HG03469 (cell line): ENCODE results near the gene RBM17.
A peak's percentile ranks its signal among the peaks of the same experiment; 100 is the strongest.
"Not testable (repeated sequence)": the region's sequence is repeated elsewhere in the genome, so short reads cannot be mapped to it uniquely, and the experiment has no call there.

ENCODE experiments used
- ATAC-seq: cut with Tn5 transposase; IDR thresholded peaks from one replicate; pipeline ENCODE4 v1.9.1; 2021; ENCODE audit warnings: mild to moderate bottlenecking, moderate library complexity, moderate number of reproducible peaks; ENCODE audit not compliant: unreplicated experiment

Gene RBM17

DNA sequence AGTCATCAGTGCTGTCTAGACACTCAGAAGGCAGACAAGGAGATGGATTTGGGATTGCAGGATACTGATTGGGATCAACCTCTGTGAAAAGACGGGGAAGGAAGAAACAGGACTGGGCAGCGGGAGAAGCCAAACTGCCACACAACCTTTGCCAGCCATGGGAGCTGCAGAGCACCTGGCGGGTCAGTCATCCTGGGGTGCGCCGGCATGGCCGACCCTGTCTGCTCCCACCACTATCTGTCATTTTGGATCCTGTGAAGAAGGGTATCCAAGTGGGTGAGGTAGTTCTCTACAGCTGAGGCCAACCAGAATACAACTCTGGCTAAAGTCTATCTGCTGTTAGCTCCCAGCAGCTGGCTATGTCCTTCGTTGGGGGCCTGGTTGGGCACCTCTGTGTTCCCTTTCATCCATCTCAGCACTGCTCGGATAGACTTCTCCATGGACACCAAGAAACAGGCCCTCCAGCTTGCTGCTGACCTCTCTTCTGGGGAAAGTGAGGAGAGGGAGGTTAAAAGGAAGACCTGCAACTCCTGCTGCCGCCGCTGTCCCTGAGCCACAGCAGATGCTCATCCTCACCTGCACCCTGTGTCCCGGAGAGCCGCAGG, 11.7 kb upstream of the RBM17 start:
- no peak for ATAC-seq

GRCh38 chr10:6079044-6079443, 9.8 kb upstream of the RBM17 start:
- no peak for ATAC-seq

- no peak for ATAC-seq
Observed at GRCh38 chr10:6080417-6080973, 8.3 kb upstream of the RBM17 start.

DNA sequence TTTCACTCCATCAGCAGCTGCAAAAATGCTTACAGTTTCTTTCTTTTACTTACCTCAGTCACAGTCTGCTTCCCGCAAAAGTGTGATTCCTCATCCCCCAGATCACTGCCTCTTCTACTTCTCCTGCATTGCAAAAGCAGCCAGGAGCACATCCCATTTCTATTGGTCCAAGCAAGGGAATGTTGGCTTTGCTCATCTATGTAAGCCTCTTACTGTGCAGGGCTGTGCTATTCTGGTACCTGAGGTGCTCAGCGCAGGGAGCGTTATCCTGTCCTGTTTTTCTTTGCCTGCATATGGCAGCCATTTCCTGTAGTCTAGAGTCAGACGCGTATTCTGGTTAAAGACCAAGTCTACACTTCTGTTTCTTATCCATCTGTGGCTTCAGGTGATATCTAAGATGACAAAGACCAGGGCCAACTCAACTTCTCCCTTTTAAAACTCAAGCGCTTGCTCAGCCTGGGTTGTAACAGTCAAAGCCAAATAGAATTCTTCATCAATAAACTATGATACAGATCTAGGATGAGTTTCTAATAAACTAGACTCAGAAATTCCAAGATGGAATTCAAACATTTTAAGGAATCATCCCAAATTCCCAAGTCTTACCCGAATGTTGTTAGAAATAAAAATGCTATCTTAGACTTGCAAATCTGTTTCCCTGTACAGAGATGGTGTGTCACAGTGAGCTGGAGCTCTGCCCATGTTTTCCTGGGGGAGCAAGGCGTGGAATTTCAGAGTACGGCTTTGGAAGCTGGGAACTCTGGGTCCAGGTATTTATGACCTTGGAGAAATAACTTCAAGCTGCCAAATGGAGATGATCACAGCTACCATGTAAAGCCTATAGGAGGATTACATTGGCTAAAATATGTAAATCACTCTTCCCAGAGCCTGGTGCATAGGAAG, 6.1 kb upstream of the RBM17 start:
- no peak for ATAC-seq

- no peak for ATAC-seq
Observed at GRCh38 chr10:6083523-6084475, 5.0 kb upstream of the RBM17 start.

- peak; percentile 38 for ATAC-seq
Observed at GRCh38 chr10:6086375-6087233, 2.2 kb upstream of the RBM17 start.

DNA sequence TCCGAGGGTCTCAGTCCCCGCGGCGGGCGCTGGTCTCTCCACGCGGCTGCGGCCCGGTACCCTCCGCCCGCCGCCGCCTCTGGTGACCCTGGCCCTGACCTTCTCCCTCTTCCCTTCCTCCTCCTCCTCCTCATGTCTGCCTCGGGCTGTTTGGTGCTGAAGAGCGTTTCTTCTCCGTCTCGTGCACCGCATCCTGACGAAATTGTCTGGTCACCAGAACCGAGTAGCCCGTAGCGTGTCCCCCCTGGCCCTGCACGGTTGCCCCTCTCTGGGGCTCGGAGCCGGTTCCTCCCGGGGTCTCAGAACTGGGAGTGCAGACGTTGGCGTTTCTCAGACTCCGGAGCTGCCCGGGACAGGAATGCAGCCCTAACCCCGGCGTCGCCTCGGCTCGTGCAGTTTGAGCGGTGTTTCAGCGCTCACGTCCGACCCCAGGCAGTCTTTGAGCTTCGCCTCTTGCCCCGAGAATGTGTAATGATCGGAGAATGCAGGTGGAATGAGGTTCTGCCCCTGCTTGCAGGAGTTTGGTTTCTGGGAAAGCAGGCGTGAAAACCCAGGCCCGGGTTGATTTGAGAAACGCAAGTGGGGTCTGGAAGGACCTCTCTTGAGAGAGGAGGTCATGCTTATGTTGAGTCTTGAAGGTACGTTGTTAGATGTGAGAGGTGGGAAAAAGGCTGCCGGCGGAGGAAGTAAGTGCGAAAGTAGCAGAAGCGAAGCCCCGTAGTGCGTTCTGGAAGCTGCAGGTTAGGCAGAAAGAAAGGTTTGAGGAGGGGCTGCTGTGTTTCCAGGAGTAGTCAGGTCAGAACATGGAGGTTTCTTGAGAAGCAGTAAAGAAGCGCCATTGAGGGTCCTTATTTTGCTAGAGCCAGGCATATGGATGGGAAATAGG, 743 bp downstream of the RBM17 start:
- no peak for ATAC-seq

GRCh38 chr10:6091630-6092029, 2.8 kb downstream of the RBM17 start:
- ATAC-seq: no peak

GRCh38 chr10:6092731-6093130, 3.9 kb downstream of the RBM17 start:
- ATAC-seq: no peak

DNA sequence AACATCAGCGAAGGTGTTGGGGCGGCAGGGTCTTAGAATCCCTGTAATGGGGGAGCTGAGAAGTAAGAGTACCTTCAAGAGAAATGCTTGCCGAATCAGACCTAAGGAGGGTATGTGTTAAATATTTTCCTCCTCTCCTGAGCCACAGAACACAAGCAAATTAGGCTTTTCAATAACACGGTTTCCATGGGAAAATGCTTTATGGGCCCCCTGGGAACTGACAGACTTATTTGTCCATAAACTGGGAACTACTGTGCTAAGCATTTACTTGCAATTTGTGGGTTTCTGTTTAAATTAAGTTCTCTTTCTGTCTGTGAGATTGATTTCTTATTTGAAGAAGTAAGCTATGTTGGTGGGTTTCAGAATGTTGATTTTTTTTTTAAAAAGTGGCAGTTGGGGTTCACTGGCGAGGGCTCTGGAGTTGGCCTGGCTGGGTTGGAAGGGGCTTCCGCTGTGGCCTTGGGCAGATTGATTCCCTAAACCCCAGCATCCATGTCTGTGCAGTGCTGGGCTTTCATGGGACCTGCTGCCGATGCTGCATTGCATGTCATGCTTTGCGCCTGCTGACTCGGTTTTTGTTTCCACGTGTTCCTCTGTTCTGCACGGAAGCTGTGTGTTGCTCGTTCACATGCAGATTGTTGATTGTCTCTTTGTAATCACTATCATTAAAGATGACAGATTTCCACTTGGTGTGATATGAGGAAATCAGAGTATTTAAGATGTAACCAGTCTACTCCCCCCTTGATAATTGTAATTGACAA, 7.2 kb downstream of the RBM17 start:
- no peak for ATAC-seq

GRCh38 chr10:6097063-6097462, 8.2 kb downstream of the RBM17 start:
- ATAC-seq: no peak

GRCh38 chr10:6098156-6098555, 9.3 kb downstream of the RBM17 start:
- no peak for ATAC-seq

DNA sequence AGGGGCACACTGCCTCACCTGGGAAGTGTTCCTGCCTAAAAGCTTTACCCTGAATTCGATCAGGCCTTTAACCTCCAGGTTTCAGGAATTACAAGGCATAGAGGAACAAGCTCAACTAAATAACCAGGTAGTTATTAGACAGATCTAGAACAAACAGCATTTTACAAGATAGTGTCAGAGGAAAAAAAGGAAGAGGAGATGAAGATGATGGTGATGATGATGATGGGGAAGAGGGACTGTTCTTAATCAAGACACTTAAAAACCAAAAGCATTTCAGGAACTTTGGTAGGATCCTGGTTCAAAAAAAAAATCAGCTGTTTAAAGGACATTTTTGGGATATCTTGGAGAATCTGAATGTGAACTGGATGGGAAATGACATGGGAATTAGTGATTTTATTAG, 11.5 kb downstream of the RBM17 start:
- ATAC-seq: no peak

DNA sequence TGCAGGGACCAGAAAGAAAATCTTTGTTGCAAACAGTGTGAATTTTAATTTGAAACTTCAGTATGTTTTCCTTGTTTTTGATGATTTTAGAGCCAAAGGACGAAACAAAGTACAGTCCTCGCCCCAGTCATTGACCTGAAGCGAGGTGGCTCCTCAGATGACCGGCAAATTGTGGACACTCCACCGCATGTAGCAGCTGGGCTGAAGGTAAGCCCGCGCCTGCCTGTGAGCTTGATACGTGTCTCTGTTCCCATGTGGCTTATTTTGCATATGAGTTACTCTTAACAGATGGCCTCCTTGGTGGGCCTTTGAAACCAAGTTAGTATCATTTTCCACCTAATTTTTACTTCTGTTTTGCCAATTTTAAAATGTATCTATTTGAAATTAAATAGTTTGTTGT, 12.3 kb downstream of the RBM17 start:
- no peak for ATAC-seq

DNA sequence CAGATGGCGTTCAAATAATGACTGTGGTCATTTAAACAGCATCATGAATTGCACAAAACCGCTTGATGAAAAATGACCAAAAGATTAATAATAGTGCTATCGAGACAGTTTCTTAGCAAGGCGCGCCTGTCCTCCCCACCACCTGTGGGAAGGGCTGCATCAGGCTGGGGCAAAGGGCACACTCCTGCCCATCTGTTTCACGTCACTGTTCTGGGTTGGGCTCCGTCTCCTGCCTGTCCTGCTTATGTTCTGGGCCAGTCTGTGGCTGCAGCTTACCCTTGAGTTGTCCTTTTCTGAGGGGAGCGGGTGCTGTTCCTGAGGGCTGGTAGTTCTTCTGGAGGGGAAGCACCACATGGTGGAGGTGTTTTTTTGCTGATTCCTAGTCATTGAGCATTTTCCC, 13.3 kb downstream of the RBM17 start:
- no peak for ATAC-seq

- no peak for ATAC-seq
Observed at GRCh38 chr10:6103591-6103990, 14.8 kb downstream of the RBM17 start.

DNA sequence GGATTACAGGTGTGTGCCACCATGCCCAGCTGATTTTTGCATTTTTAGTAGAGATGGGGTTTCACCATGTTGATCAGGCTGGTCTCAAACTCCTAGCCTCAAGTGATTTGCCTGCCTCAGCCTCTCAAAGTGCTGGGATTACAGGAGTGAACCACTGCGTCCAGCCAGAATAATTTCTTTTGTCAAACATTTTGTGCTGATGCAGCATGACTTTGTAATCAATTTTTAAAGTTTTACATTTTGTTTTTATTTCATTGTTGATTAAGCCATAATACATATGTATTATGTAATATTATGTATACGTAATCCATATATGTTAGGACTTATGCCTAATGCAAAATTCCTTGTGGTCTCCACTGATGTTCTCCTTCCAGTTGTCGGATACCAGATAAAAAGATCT, 18.8 kb downstream of the RBM17 start:
- not testable (repeated sequence) for ATAC-seq

DNA sequence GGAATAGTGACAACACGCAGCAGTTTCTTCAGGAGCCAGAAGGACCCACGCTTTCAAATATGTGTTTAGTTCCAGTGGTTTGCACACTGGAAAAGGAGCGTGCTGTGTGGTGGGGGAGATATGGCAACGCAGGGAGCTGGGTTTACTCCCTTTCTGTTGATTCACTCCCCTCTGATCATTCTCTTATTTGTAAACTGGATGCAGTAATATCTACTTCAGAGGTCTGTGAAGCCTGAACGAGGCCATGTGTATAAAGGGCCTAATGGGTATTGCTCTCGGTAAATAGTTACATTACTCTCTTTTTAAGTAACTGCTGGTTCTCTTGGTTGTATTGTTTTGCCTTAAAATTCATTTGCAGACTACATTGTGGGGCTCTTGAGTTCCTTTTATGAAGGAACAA, 19.2 kb downstream of the RBM17 start:
- ATAC-seq: no peak
